ENCODE results near the gene CACNB1. TPM values are rescaled to one million over a fixed set of nuclear protein-coding genes. Genes with fewer than 3 reads are reported as not detected.

The CACNB1 gene
- total RNA-seq, 1 experiment from 2014 or later, result 20.0 TPM

GRCh38 chr17:39243155-39243554 lies 45.7 kb upstream of the CACNB1 start:
- Mint-ChIP-seq H3K36me3 (ENCODE audit: insufficient read depth in 1 of 3, low read depth in 3 of 3) (no peaks in the 10 kb centered on the region), H3K9me3 (no peaks in the 10 kb centered on the region; a peak in 1 of 5 replicates), H3K27ac (no peak overlapping the region), H3K4me3 (no peak overlapping the region), H3K27me3 (ENCODE audit: low read depth) (peaks cover 2% of the 10 kb centered on the region; the same call in 1 of the 2 replicates), H3K4me1 (peaks cover 14 to 28% of the 10 kb centered on the region in 2 experiments)
- H4K91ac ChIP-seq (ENCODE audit: insufficient read length, low read depth, low read length), result no peak overlapping the region
- H3K79me1 ChIP-seq (ENCODE audit: insufficient read depth, low read depth, low read length, poor library complexity, severe bottlenecking), result no peaks in the 10 kb centered on the region
- no CpG with 5 or more reads among the region's 8 CpGs for WGBS (ENCODE audit: extremely low coverage, insufficient read length, low lambda C conversion rate)
- H3K79me2 ChIP-seq (ENCODE audit: insufficient read depth, low read length), result no peaks in the 10 kb centered on the region
- no peaks in the 10 kb centered on the region for H3K23me2 ChIP-seq (ENCODE audit: insufficient read length, low read depth, low read length, poor library complexity, severe bottlenecking)
- no peak overlapping the region for H2AK5ac ChIP-seq (ENCODE audit: insufficient read length, low read length)
- no peaks in the 10 kb centered on the region for H4K20me1 ChIP-seq (ENCODE audit: control insufficient read depth, insufficient read depth, insufficient read length)
- no peak overlapping the region for H3K27ac ChIP-seq (ENCODE audit: insufficient read length, low read depth, low read length)
- H3K4ac ChIP-seq (ENCODE audit: low read depth, low read length), result no peak overlapping the region
- no peak overlapping the region for H3K9ac ChIP-seq (ENCODE audit: extremely low read depth, insufficient read length, low read length)
- no peak overlapping the region for H3K23ac ChIP-seq (ENCODE audit: insufficient read length, low read depth, low read length)
- H3K27me3 ChIP-seq (ENCODE audit: insufficient read depth, low read length), result no peaks in the 10 kb centered on the region
- no peak overlapping the region for H3K56ac ChIP-seq (ENCODE audit: insufficient read length, low read depth, low read length)
- no peak overlapping the region for H3T11ph ChIP-seq (ENCODE audit: low read length)
- H2BK120ac ChIP-seq (ENCODE audit: low read depth, low read length, poor library complexity, severe bottlenecking), result no peak overlapping the region
- no peak overlapping the region for H2BK5ac ChIP-seq (ENCODE audit: insufficient read length, low read length)
- H2BK20ac ChIP-seq (ENCODE audit: low read depth, low read length, poor library complexity, severe bottlenecking), result no peak overlapping the region
- H2BK15ac ChIP-seq (ENCODE audit: low read depth, low read length), result no peak overlapping the region
- no peak for TF ChIP-seq CTCF (conservative IDR thresholded peaks at IDR 0.05)
- DNase-seq, result no peak
- no peak overlapping the region for H3K14ac ChIP-seq (ENCODE audit: insufficient read depth, low read length)
- H3K4me1 ChIP-seq (ENCODE audit: insufficient read depth, low read length), result no peaks in the 10 kb centered on the region
- H4K5ac ChIP-seq (ENCODE audit: insufficient read length, low read depth, low read length), result no peak overlapping the region
- H2AFZ ChIP-seq (ENCODE audit: low read length), result no peak overlapping the region
- no peak overlapping the region for H3K4me2 ChIP-seq (ENCODE audit: insufficient read depth, insufficient read length, low read length)
- H2BK12ac ChIP-seq (ENCODE audit: insufficient read length, low read depth, low read length), result no peak overlapping the region
- H3K18ac ChIP-seq (ENCODE audit: insufficient read length, low read depth, low read length), result no peak overlapping the region
- H4K8ac ChIP-seq (replicated peaks; ENCODE audit: insufficient read length, low read depth, low read length), result no peak overlapping the region
- no peaks in the 10 kb centered on the region for H3K9me3 ChIP-seq (ENCODE audit: control insufficient read depth, low read depth, low read length)

All from H9 (cell line).